PC-9 (cell line): ENCODE data around the gene RYR2. TPM values are rescaled to one million over a fixed set of nuclear protein-coding genes. Genes with fewer than 3 reads are reported as not detected.
"Not testable (repeated sequence)": the region's sequence is repeated elsewhere in the genome, so short reads cannot be mapped to it uniquely, and the experiment has no call there.

Source experiments
- BruUV-seq: library from RNA; stranded (reverse); fragments of 400-500 nt; replicated peaks from 2 replicates; lab custom pipeline; 2021; lab: Mats Ljungman, UMichigan
- CTCF ChIA-PET: fragments of 300-600 bp; sonication (Branson Sonifier 250); formaldehyde crosslinking; loops from one replicate; lab custom pipeline; 2022; ENCODE audit warnings: antibody characterized with exemption; lab: Charles Lee
- POLR2A ChIA-PET: fragments of 300-600 bp; sonication (Branson Sonifier 250); formaldehyde crosslinking; loops from one replicate; lab custom pipeline; 2022; ENCODE audit warnings: antibody characterized with exemption; ENCODE audit not compliant: unreplicated experiment; lab: Charles Lee
- DNase-seq, 2 experiments: peaks; one replicate each; pipeline versions ENCODE4 v3.0.0 to v3.0.0-alpha.2; 2015 to 2022; ENCODE audit warnings: mixed read lengths in 1 of 2
- H2AFZ ChIP-seq: fragments of 200-600 bp; sonication (generic); 2 replicates; pipeline ENCODE4 v1.8.1; 2017; ENCODE audit warnings: antibody characterized with exemption
- H3F3A ChIP-seq: fragments of 200-600 bp; sonication (generic); 2 replicates; pipeline ENCODE4 v1.8.1; 2017; ENCODE audit warnings: antibody characterized with exemption, mild to moderate bottlenecking, low read depth; ENCODE audit not compliant: insufficient read depth
- H3K27ac ChIP-seq: fragments of 200-600 bp; sonication (generic); 2 replicates; pipeline ENCODE4 v1.6.1; 2016; ENCODE audit warnings: mixed run types
- H3K27me3 ChIP-seq: fragments of 200-600 bp; sonication (generic); 2 replicates; pipeline ENCODE4 v1.6.1; 2016; ENCODE audit warnings: low read depth, mixed run types; ENCODE audit not compliant: insufficient read depth
- H3K36me3 ChIP-seq: fragments of 200-600 bp; sonication (generic); 2 replicates; pipeline ENCODE4 v1.6.1; 2016; ENCODE audit warnings: low read depth, mixed run types
- H3K4me1 ChIP-seq: fragments of 200-600 bp; sonication (generic); replicated peaks from 2 replicates; pipeline ENCODE4 v1.6.1; 2016; ENCODE audit warnings: mixed run types; ENCODE audit not compliant: insufficient read depth
- H3K4me2 ChIP-seq: fragments of 200-600 bp; sonication (generic); 2 replicates; pipeline ENCODE4 v1.6.1; 2017; ENCODE audit warnings: mixed run types
- H3K4me3 ChIP-seq: fragments of 200-600 bp; sonication (generic); 2 replicates; pipeline ENCODE4 v1.6.1; 2016; ENCODE audit warnings: mixed run types
- H3K79me2 ChIP-seq: fragments of 200-600 bp; sonication (generic); 2 replicates; pipeline ENCODE4 v1.6.1; 2017; ENCODE audit warnings: low read depth, mixed run types
- H3K9me2 ChIP-seq: fragments of 200-600 bp; sonication (generic); 2 replicates; pipeline ENCODE4 v1.8.1; 2017; ENCODE audit warnings: mild to moderate bottlenecking; ENCODE audit not compliant: insufficient read depth
- H3K9me3 ChIP-seq: fragments of 200-600 bp; sonication (generic); 2 replicates; pipeline ENCODE4 v1.8.1; 2016; ENCODE audit warnings: low read depth; ENCODE audit not compliant: insufficient read depth
- H4K20me1 ChIP-seq: fragments of 200-600 bp; sonication (generic); 2 replicates; pipeline ENCODE4 v1.8.1; 2017; ENCODE audit not compliant: insufficient read depth
- CTCF ChIP-seq: fragments of 200-600 bp; sonication (generic); conservative IDR thresholded peaks from 2 replicates; pipeline ENCODE4 v1.6.1; 2017; ENCODE audit warnings: mixed run types, antibody characterized with exemption, mild to moderate bottlenecking, moderate library complexity
- EZH2 ChIP-seq: fragments of 200-600 bp; sonication (generic); IDR thresholded peaks from 2 replicates; pipeline ENCODE4 v1.8.0; 2017; ENCODE audit warnings: antibody characterized with exemption, low read depth
- intact Hi-C: fragments of 100-400 bp; cut with micrococcal nuclease; formaldehyde crosslinking; loops from one replicate; pipeline ENCODE4 v1.10.0; 2022; ENCODE audit not compliant: unreplicated experiment
- total RNA-seq: library from RNA; stranded (reverse); gene quantifications from 2 replicates; pipeline ENCODE4 v1.2.3, GENCODE V29; 2021

Gene RYR2
- total RNA-seq, 1 experiment from 2014 or later, result not detected

GRCh38 chr1:237590386-237590785, 548.4 kb downstream of the RYR2 start:
- POLR2A ChIA-PET, result no interaction called here
- Histone ChIP-seq H3K36me3 (no peaks in the 10 kb centered on the region), H3K27me3 (peaks cover 4% of the 10 kb centered on the region; the same call in 1 of the 2 replicates), H3K4me2 (no peak overlapping the region), H3K27ac (no peak overlapping the region), H3K9me3 (no peaks in the 10 kb centered on the region), H3K79me2 (no peaks in the 10 kb centered on the region), H3K4me1 (no peaks in the 10 kb centered on the region), H3F3A (no peaks in the 10 kb centered on the region), H2AFZ (no peak overlapping the region), H4K20me1 (no peaks in the 10 kb centered on the region), H3K4me3 (no peak overlapping the region), H3K9me2 (no peaks in the 10 kb centered on the region)
- intact Hi-C loops, result no loop called here
- TF ChIP-seq CTCF, result no peak
- no peak for TF ChIP-seq EZH2
- DNase-seq, result no peak
- CTCF ChIA-PET, result no interaction called here
- BruUV-seq, result no TSS peak

GRCh38 chr1:237591353-237591752, 549.4 kb downstream of the RYR2 start:
- Histone ChIP-seq H3K9me3 (no peaks in the 10 kb centered on the region), H3F3A (no peaks in the 10 kb centered on the region), H2AFZ (no peak overlapping the region), H3K4me3 (no peak overlapping the region), H3K27me3 (peaks cover 4% of the 10 kb centered on the region; the same call in 1 of the 2 replicates), H4K20me1 (no peaks in the 10 kb centered on the region), H3K4me1 (no peaks in the 10 kb centered on the region), H3K4me2 (no peak overlapping the region), H3K36me3 (no peaks in the 10 kb centered on the region), H3K9me2 (no peaks in the 10 kb centered on the region), H3K27ac (no peak overlapping the region), H3K79me2 (no peaks in the 10 kb centered on the region)
- no TSS peak for BruUV-seq
- no peak for DNase-seq
- TF ChIP-seq CTCF, result no peak
- TF ChIP-seq EZH2, result no peak
- ChIA-PET CTCF (no interaction called here), POLR2A (no interaction called here)
- intact Hi-C loops, result no loop called here

- H3F3A ChIP-seq, H3K36me3 ChIP-seq, CTCF ChIA-PET, POLR2A ChIA-PET, H3K4me1 ChIP-seq, H3K27ac ChIP-seq, H3K9me3 ChIP-seq, H3K79me2 ChIP-seq, DNase-seq, BruUV-seq, intact Hi-C loops, H3K4me2 ChIP-seq, H2AFZ ChIP-seq, H3K27me3 ChIP-seq, H3K4me3 ChIP-seq, H3K9me2 ChIP-seq, H4K20me1 ChIP-seq: not testable (repeated sequence)
These were observed 561.1 kb downstream of the RYR2 start for GRCh38 chr1:237603036-237603568.

GRCh38 chr1:237608433-237608832, 566.4 kb downstream of the RYR2 start:
- intact Hi-C loops, result no loop called here
- CTCF ChIA-PET, result no interaction called here
- no peak for DNase-seq
- Histone ChIP-seq H3K9me2 (no peaks in the 10 kb centered on the region), H3K9me3 (no peaks in the 10 kb centered on the region), H3K79me2 (no peaks in the 10 kb centered on the region), H2AFZ (no peak overlapping the region), H3K27me3 (no peaks in the 10 kb centered on the region), H3K27ac (no peak overlapping the region), H3K4me1 (no peaks in the 10 kb centered on the region), H3F3A (no peaks in the 10 kb centered on the region), H4K20me1 (no peaks in the 10 kb centered on the region), H3K4me3 (no peak overlapping the region), H3K36me3 (no peaks in the 10 kb centered on the region), H3K4me2 (no peak overlapping the region)
- no TSS peak for BruUV-seq
- POLR2A ChIA-PET, result no interaction called here
- TF ChIP-seq EZH2, result no peak
- no peak for TF ChIP-seq CTCF
